ENCODE measurements around the gene PFKFB4.

The PFKFB4 gene

GRCh38 chr3:48584836-48585235 is 28.2 kb upstream of the PFKFB4 start:
- no peak for DNase-seq

- DNase-seq = no peak
Observed at GRCh38 chr3:48581621-48582481, 25.2 kb upstream of the PFKFB4 start.

- DNase-seq = no peak
Observed at GRCh38 chr3:48576647-48577046, 20.0 kb upstream of the PFKFB4 start.

- no peak for DNase-seq
Observed at GRCh38 chr3:48575366-48575765, 18.8 kb upstream of the PFKFB4 start.

- no peak for DNase-seq
Observed at GRCh38 chr3:48573973-48574585, 17.5 kb upstream of the PFKFB4 start.

GRCh38 chr3:48572517-48572916 is 15.9 kb upstream of the PFKFB4 start:
- DNase-seq = no peak

- DNase-seq = no peak
Observed at GRCh38 chr3:48571938-48572337, 15.3 kb upstream of the PFKFB4 start.

GRCh38 chr3:48569808-48570450 is 13.3 kb upstream of the PFKFB4 start:
- no peak for DNase-seq

GRCh38 chr3:48569400-48569799 is 12.8 kb upstream of the PFKFB4 start:
- no peak for DNase-seq

GRCh38 chr3:48568476-48568875 is 11.9 kb upstream of the PFKFB4 start:
- DNase-seq = no peak

- no peak for DNase-seq
Observed at GRCh38 chr3:48567500-48567899, 10.9 kb upstream of the PFKFB4 start.

- DNase-seq = no peak
Observed at GRCh38 chr3:48567090-48567489, 10.5 kb upstream of the PFKFB4 start.

GRCh38 chr3:48566401-48566760 is 9.8 kb upstream of the PFKFB4 start:
- DNase-seq = no peak

- no peak for DNase-seq
Observed at GRCh38 chr3:48565591-48566400, 9.2 kb upstream of the PFKFB4 start.

GRCh38 chr3:48565186-48565585 is 8.6 kb upstream of the PFKFB4 start:
- no peak for DNase-seq

- no peak for DNase-seq
Observed at GRCh38 chr3:48564667-48565066, 8.1 kb upstream of the PFKFB4 start.

GRCh38 chr3:48564022-48564421 is 7.4 kb upstream of the PFKFB4 start:
- no peak for DNase-seq

GRCh38 chr3:48563382-48563918 is 6.8 kb upstream of the PFKFB4 start, which contains the start of gene UCN2:
TSS of gene UCN2 (minus strand) at chr3:48563781. CDS start at chr3:48563124, 657 bp downstream.
- no peak for DNase-seq

- no peak for DNase-seq
Observed at GRCh38 chr3:48562367-48563095, 5.9 kb upstream of the PFKFB4 start.

GRCh38 chr3:48561045-48561736 is 4.6 kb upstream of the PFKFB4 start:
- no peak for DNase-seq

GRCh38 chr3:48560648-48561018 is 4.0 kb upstream of the PFKFB4 start:
- DNase-seq = no peak

All from central memory CD4-positive, alpha-beta T cell (primary cell).